ENCODE results near the gene CYP26A1.

The CYP26A1 gene

GRCh38 chr10:93054486-93054885 is 19.2 kb upstream of the CYP26A1 start:
- no peak overlapping the region for H3K4me3 ChIP-seq (ENCODE audit: insufficient read depth, low read depth, low read length)
- peaks cover 11% of the 10 kb centered on the region for H3K27me3 ChIP-seq (ENCODE audit: control insufficient read depth, insufficient read depth, low read length, poor library complexity, severe bottlenecking)
- H3K27ac ChIP-seq (ENCODE audit: insufficient read depth, low read depth, low read length, poor library complexity, severe bottlenecking), result no peak overlapping the region
- 58 to 62% methylated on average over 3 of the region's 3 CpGs for WGBS, 2 experiments
- no peaks in the 10 kb centered on the region for H3K9me3 ChIP-seq (ENCODE audit: control insufficient read depth, low read length)
- peaks cover 22% of the 10 kb centered on the region for H3K4me1 ChIP-seq (ENCODE audit: control insufficient read depth, insufficient read depth, low read length)
- no peaks in the 10 kb centered on the region for H3K36me3 ChIP-seq (ENCODE audit: control insufficient read depth, insufficient read depth, low read length)

GRCh38 chr10:93058139-93058538 is 15.6 kb upstream of the CYP26A1 start:
- H3K36me3 ChIP-seq (ENCODE audit: control insufficient read depth, insufficient read depth, low read length), result no peaks in the 10 kb centered on the region
- no peaks in the 10 kb centered on the region for H3K9me3 ChIP-seq (ENCODE audit: control insufficient read depth, low read length)
- peaks cover 12% of the 10 kb centered on the region for H3K4me1 ChIP-seq (ENCODE audit: control insufficient read depth, insufficient read depth, low read length)
- 91 to 93% methylated on average over 2 of the region's 3 CpGs for WGBS, 2 experiments
- no peak overlapping the region for H3K4me3 ChIP-seq (ENCODE audit: insufficient read depth, low read depth, low read length)
- H3K27ac ChIP-seq (ENCODE audit: insufficient read depth, low read depth, low read length, poor library complexity, severe bottlenecking), result no peak overlapping the region
- H3K27me3 ChIP-seq (ENCODE audit: control insufficient read depth, insufficient read depth, low read length, poor library complexity, severe bottlenecking), result peaks cover 48% of the 10 kb centered on the region

GRCh38 chr10:93059975-93060886 is 13.5 kb upstream of the CYP26A1 start, which contains the start of gene CYP26C1:
Gene CYP26C1 (plus strand): TSS chr10:93060798. CDS start chr10:93061264, 466 bp downstream.
- peak within 1 kb of the TSS; percentile 31 for H3K4me3 ChIP-seq (ENCODE audit: insufficient read depth, low read depth, low read length)
- WGBS, 2 experiments, result 9 to 10% methylated on average over 67 of the region's 67 CpGs

GRCh38 chr10:93060887-93061593 is 12.7 kb upstream of the CYP26A1 start:
- peaks cover 77% of the 10 kb centered on the region for H3K27me3 ChIP-seq (ENCODE audit: control insufficient read depth, insufficient read depth, low read length, poor library complexity, severe bottlenecking)
- H3K9me3 ChIP-seq (ENCODE audit: control insufficient read depth, low read length), result no peaks in the 10 kb centered on the region
- no peaks in the 10 kb centered on the region for H3K36me3 ChIP-seq (ENCODE audit: control insufficient read depth, insufficient read depth, low read length)
- peak overlapping the region; percentile 31 for H3K4me3 ChIP-seq (ENCODE audit: insufficient read depth, low read depth, low read length)
- peaks cover 3% of the 10 kb centered on the region for H3K4me1 ChIP-seq (ENCODE audit: control insufficient read depth, insufficient read depth, low read length)
- no peak overlapping the region for H3K27ac ChIP-seq (ENCODE audit: insufficient read depth, low read depth, low read length, poor library complexity, severe bottlenecking)
- WGBS, 2 experiments, result 19 to 22% methylated on average over 45 of the region's 45 CpGs

More at GRCh38 chr10:93059975-93060886, 13.5 kb upstream of the CYP26A1 start, which contains the start of gene CYP26C1:
- H3K27ac ChIP-seq (ENCODE audit: insufficient read depth, low read depth, low read length, poor library complexity, severe bottlenecking), result no peak within 1 kb of the TSS
- H3K9me3 ChIP-seq (ENCODE audit: control insufficient read depth, low read length), result no peaks in the 10 kb centered on the region
- H3K27me3 ChIP-seq (ENCODE audit: control insufficient read depth, insufficient read depth, low read length, poor library complexity, severe bottlenecking), result peaks cover 69% of the 10 kb centered on the region
- H3K36me3 ChIP-seq (ENCODE audit: control insufficient read depth, insufficient read depth, low read length), result no peaks in the 10 kb centered on the region
- H3K4me1 ChIP-seq (ENCODE audit: control insufficient read depth, insufficient read depth, low read length), result peaks cover 3% of the 10 kb centered on the region

GRCh38 chr10:93061594-93062513 is 11.8 kb upstream of the CYP26A1 start:
- H3K27me3 ChIP-seq (ENCODE audit: control insufficient read depth, insufficient read depth, low read length, poor library complexity, severe bottlenecking), result peaks cover 85% of the 10 kb centered on the region
- no peaks in the 10 kb centered on the region for H3K36me3 ChIP-seq (ENCODE audit: control insufficient read depth, insufficient read depth, low read length)
- H3K4me1 ChIP-seq (ENCODE audit: control insufficient read depth, insufficient read depth, low read length), result peaks cover 3% of the 10 kb centered on the region
- WGBS, 2 experiments, result 21 to 22% methylated on average over 57 of the region's 57 CpGs
- peak overlapping the region; percentile 31 for H3K4me3 ChIP-seq (ENCODE audit: insufficient read depth, low read depth, low read length)
- H3K9me3 ChIP-seq (ENCODE audit: control insufficient read depth, low read length), result no peaks in the 10 kb centered on the region
- no peak overlapping the region for H3K27ac ChIP-seq (ENCODE audit: insufficient read depth, low read depth, low read length, poor library complexity, severe bottlenecking)

- Histone ChIP-seq H3K36me3 (ENCODE audit: control insufficient read depth, insufficient read depth, low read length) (no peaks in the 10 kb centered on the region), H3K27ac (ENCODE audit: insufficient read depth, low read depth, low read length, poor library complexity, severe bottlenecking) (no peak overlapping the region), H3K27me3 (ENCODE audit: control insufficient read depth, insufficient read depth, low read length, poor library complexity, severe bottlenecking) (peaks cover 93% of the 10 kb centered on the region), H3K4me3 (ENCODE audit: insufficient read depth, low read depth, low read length) (peak overlapping the region; percentile 31), H3K4me1 (ENCODE audit: control insufficient read depth, insufficient read depth, low read length) (peaks cover 3% of the 10 kb centered on the region), H3K9me3 (ENCODE audit: control insufficient read depth, low read length) (no peaks in the 10 kb centered on the region)
- 2 to 3% methylated on average over 68 of the region's 68 CpGs for WGBS, 2 experiments
These were observed 11.1 kb upstream of the CYP26A1 start for GRCh38 chr10:93062514-93063143.

GRCh38 chr10:93063144-93063976 is 10.3 kb upstream of the CYP26A1 start:
- H3K27ac ChIP-seq (ENCODE audit: insufficient read depth, low read depth, low read length, poor library complexity, severe bottlenecking), result no peak overlapping the region
- peaks cover 6% of the 10 kb centered on the region for H3K4me1 ChIP-seq (ENCODE audit: control insufficient read depth, insufficient read depth, low read length)
- WGBS, 2 experiments, result 18 to 19% methylated on average over 43 of the region's 43 CpGs
- H3K4me3 ChIP-seq (ENCODE audit: insufficient read depth, low read depth, low read length), result peak overlapping the region; percentile 31
- peaks cover 100% of the 10 kb centered on the region for H3K27me3 ChIP-seq (ENCODE audit: control insufficient read depth, insufficient read depth, low read length, poor library complexity, severe bottlenecking)
- H3K9me3 ChIP-seq (ENCODE audit: control insufficient read depth, low read length), result no peaks in the 10 kb centered on the region
- no peaks in the 10 kb centered on the region for H3K36me3 ChIP-seq (ENCODE audit: control insufficient read depth, insufficient read depth, low read length)

GRCh38 chr10:93063977-93064660 is 9.6 kb upstream of the CYP26A1 start:
- Histone ChIP-seq H3K4me3 (ENCODE audit: insufficient read depth, low read depth, low read length) (peak overlapping the region; percentile 31), H3K9me3 (ENCODE audit: control insufficient read depth, low read length) (no peaks in the 10 kb centered on the region), H3K27ac (ENCODE audit: insufficient read depth, low read depth, low read length, poor library complexity, severe bottlenecking) (no peak overlapping the region), H3K27me3 (ENCODE audit: control insufficient read depth, insufficient read depth, low read length, poor library complexity, severe bottlenecking) (peaks cover 100% of the 10 kb centered on the region), H3K36me3 (ENCODE audit: control insufficient read depth, insufficient read depth, low read length) (no peaks in the 10 kb centered on the region), H3K4me1 (ENCODE audit: control insufficient read depth, insufficient read depth, low read length) (peaks cover 6% of the 10 kb centered on the region)
- WGBS, 2 experiments, result 79 to 80% methylated on average over 9 of the region's 9 CpGs

Measured in ectodermal cell (in vitro differentiated cells).